ENCODE measurements around the gene SEMA3D.
A peak's percentile ranks its signal among the peaks of the same experiment; 100 is the strongest.

Gene SEMA3D

DNA sequence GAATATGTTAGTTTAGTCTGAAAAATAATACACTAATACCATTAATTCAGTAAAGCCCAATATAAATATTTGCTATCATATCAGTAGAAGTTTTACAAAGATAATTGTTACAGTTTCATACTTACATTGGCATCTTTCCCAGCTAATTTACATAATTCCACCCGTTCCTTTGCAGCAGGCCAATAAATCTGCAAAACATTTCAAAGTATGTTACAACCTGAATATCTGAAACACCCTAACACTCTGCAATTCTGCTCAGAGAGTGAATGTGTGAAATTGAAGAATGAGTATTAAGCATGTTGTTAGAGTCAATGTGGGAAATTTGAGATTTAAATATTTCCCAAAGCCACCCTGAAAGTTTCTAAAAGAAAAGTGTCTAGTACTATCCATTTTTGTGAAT, 105.5 kb downstream of the SEMA3D start:
- DNase-seq (ENCODE audit: low read depth in 2 of 3, low spot score in 1 of 3) = no peak

DNA sequence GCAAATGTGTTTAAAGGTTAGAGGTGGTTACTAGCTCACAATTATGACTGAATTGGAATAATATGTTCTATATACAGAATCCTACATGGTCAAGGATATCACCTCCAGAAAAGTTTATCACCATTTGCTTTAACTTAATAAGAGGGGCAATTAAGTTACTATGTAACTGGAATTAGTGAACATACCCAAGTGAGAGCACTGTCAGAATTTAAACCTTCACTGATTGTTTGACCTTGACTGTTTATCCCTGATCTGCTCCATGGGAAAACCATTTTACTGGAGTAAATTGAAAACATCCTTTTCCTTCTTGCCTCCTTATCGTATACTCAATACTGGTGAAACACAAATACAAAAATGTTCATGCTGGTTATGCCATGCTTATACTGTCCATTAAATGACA, 107.4 kb downstream of the SEMA3D start:
- DNase-seq (ENCODE audit: low read depth in 2 of 3, low spot score in 1 of 3) = no peak

DNA sequence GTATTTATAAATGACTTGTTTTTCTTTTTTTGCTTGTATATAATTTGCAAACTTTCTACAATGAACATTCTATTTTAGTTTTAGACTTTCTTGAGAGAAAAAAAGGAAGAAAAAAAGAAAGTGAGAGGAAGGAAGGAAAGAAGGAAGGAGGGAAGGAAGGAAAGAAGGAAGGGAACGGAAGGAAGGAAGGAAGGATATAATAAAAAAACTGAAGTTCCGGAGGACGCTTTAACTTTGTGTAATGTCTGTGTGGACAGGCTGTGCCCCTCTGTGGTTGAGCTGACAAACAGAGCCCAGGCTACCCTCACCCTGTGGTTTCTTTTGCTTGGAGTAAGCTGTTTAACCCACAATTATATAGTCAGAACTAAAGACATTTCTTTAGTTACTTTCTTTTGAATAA, 108.7 kb downstream of the SEMA3D start:
- no peak for DNase-seq (ENCODE audit: low read depth in 2 of 3, low spot score in 1 of 3)

DNA sequence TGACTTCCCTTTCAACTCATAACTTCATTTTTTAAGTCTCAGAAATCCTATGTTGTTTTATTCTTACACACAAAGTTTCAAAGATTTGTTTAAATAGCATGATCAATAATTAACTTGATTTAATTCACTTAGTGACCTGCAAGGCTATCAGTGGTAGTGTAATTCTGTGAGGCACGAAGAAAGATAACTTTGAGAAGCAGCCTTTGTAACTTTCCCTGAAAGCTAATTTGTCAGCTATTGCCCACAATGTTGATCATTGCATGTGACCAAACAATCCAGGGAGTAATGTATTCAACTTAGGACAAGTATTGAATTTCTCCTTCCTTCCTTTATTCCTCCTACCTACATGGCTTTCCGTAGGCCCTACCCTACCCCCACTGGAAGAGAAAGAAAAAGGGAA, 111.0 kb downstream of the SEMA3D start:
- no peak for DNase-seq (ENCODE audit: low read depth in 2 of 3, low spot score in 1 of 3)

DNA sequence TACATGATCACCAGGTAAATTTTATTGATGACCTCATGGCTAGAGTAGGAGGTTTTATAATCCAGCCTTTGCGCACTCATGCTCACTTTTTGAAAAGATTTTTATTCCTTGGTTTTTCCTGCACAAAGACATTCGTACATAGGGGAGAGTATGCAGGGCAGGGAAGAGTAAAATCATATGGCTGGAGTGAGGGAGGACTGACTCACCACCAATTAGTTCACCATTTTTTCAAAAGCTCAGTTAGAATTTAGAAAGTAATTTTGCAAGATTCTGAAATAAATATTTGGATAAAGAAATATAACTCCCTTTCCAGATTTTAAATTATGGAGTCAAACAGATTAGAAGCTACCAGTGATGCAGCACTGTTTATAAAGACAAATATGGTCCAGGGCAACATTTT, 111.9 kb downstream of the SEMA3D start:
- DNase-seq (ENCODE audit: low read depth in 2 of 3, low spot score in 1 of 3) = no peak

DNA sequence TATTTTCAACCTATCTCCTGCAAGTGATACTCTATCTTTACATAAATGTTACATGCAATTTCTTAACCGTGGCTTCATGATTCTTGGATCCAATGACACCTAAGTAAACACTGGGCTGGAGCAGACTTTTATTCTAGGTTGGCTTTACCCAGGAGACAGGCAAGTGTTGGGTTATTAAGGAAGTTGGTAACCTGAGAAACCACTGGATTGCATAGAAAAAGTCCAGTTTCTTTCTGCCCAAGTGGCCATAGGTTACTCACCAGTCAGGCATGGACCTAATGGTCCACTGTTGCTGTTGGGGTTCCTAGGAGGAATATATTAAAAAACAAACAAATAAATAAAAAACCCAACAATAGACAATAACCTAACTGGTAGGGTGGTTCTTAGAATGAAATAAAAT, 112.8 kb downstream of the SEMA3D start:
- no peak for DNase-seq (ENCODE audit: low read depth in 2 of 3, low spot score in 1 of 3)

DNA sequence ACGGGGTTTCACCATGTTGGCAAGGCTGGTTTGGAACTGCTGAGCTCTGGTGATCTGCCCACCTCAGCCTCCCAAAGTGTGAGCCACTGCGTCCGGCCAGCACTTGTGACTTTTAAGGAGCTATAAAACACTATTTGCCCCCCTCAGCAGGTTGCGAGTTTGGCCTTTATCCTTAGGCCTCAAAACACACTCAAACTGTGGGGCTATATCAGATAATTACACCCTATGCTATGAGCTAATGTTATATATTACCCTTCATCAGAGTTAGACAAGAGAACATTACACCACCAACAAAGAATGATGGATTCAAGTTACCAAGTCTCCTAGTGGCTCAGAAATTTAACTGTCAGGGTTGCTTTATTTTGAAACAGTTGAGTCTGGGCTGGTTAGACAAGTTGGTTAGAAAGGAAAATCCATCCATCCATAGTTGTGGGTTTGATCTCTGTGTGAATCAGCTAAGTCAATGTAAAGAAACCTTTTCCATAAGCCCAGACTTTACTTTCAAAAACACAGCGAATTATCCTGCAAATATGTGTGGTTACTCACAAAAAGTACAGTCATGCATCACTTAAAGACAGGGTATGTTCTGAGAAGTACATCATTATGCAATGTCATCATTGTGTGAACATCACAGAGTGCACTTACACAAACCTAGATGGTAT, 115.8 kb downstream of the SEMA3D start:
- no peak for DNase-seq (ENCODE audit: low read depth in 2 of 3, low spot score in 1 of 3)

DNA sequence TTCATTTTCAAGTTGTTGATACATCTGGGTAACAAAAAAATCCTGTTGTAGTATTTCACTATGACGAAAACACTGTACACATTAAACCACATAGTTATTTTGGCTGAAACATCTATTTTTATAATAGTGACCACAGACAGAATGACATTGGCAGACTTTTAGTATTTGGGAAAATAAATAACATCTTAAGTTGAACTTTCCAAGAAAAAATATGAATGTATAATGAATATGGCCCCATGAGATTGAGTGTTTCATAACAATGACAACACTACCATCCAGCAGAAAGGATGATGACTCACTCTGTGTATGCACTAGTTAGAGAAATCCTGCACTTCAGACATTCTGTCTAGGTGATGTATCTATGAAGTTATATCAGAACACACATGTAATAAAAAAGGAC, 118.1 kb downstream of the SEMA3D start:
- no peak for DNase-seq (ENCODE audit: low read depth in 2 of 3, low spot score in 1 of 3)

DNA sequence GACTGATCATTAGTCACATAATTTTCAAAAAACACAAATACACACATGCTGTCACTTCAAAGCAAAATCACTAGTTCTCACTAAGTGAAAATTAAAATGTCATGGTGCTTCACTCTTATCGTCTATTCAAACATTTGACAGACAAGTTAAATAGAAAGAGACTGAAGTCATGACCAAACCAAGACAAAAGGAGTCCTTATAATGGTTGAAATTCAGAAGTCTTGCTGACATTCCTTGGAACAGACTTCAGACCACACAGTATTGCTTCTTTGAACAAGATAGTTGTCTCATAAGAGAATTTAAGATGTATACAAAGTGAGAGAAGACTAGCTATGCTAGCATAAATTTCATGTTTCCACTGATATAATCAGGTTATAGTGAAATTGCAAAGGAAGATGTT, 119.5 kb downstream of the SEMA3D start:
- no peak for DNase-seq (ENCODE audit: low read depth in 2 of 3, low spot score in 1 of 3)

DNA sequence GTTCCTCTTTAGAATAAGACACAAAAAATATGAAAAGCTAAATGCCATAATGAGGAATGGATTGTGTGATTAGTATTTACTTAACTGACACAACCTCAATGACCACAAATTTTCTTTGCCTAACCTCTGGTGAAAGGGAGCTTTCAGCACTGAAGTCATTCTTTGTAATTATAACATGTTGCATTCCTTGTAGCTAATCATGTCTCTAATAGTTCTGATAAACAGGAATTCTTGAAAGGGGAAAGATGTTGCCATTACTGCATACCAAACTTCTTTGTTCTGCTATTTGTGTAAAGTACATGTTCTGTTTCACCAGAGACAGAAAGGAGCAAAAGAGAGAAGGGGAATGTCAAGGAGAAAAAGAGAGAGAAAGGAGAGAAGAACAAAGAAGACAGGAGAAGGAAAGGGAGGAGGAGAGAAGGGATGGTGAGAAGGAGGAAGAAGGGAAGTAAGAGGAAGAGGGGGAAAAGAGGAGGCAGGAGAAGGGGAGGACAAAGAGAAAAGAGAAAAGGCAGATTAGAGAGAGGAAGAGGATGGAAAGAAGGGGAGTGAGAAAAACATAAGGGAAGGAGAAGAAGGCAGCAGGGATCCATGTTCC, 120.9 kb downstream of the SEMA3D start:
- DNase-seq (ENCODE audit: low read depth in 2 of 3, low spot score in 1 of 3) = no peak

DNA sequence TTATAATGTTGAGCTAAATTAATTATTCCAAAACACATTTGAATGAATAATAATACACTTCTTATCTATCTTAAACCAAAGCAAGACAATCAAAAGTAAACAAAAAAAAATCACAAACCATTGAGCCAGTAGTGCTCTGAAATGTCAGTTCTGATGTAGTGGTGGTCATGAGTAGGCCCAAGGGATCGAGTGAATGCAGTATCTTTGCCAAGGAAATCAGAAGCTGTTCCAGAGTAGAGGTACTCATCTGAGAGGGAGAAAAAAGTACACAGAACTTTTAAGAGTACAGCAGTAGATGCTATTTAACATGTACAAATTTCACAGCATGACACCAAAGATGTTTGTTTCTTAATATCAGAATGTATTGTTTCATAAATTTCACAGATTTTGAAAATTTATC, 121.5 kb downstream of the SEMA3D start:
- no peak for DNase-seq (ENCODE audit: low read depth in 2 of 3, low spot score in 1 of 3)

DNA sequence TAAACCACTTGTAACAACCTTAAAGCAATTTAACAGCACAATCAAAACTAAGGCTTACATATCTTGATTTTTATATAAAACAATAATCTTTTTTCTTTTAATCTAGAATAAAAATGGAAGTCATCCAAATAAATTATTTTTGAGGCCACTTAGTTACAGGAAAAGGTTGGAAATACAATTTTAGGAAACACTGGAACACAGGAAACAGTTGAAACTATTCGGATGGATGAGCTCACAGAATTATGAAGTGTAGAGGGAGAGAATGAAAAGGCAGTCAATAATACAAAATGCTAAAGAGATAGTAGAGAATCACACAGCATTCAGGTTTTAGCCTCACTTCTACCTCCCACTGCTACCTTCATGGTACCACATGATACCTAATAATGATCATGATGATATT, 124.2 kb downstream of the SEMA3D start:
- DNase-seq (ENCODE audit: low read depth in 2 of 3, low spot score in 1 of 3) = no peak

DNA sequence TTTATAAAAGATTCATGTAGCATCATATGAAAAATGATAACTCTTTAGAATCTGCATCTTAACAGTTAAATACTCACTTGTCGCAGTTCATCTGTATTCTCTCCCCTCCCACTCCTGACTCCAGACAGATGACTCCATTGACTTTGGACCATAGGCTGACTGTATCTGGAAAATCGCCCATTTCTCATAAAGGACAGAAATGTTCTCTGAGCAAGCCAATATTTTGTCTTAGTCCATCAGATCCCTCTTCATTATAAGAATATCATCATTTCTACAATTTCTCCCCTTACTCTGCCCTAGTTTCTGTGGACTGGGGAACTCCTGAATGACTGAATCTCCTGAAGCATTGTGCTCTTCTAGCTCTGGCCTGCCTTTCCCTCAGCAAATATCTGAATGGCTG, 125.4 kb downstream of the SEMA3D start:
- no peak for DNase-seq (ENCODE audit: low read depth in 2 of 3, low spot score in 1 of 3)

DNA sequence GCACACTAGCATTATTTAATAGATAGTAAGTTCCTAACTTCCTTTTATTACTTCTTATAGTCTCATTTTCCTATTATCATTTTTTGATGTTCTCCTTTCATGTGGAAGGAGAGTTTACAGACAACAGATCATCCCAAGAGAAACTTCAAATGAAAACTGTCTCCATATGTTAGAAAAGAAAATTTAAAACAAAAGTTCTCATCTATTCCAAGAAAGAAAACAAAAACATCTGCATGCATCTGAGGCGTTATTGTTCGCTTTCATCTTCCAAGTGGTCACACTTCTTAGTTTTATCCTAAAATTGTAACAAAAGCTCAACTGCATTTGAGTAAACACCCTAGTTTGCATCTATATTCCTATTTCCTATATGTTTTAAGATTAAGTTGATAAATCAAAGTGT, 126.2 kb downstream of the SEMA3D start:
- no peak for DNase-seq (ENCODE audit: low read depth in 2 of 3, low spot score in 1 of 3)

DNA sequence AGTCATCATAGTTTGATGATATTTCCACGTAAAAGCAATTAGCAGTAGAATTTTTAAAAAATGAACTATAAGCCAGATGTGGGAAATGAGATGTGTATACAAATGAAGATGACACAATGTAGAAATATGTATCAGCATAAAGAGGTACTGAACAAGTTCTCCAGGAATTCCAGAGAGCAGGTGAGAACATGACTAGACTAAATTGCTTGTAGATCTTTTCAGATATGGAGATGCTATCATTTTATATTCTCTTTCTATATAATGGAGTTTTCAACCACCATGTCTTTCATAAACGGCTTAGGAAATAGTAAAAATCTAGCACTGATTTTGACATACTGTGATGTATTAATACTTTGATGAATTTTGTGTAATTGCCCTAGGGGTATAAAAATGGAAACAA, 130.9 kb downstream of the SEMA3D start:
- DNase-seq (ENCODE audit: low read depth in 2 of 3, low spot score in 1 of 3) = no peak

DNA sequence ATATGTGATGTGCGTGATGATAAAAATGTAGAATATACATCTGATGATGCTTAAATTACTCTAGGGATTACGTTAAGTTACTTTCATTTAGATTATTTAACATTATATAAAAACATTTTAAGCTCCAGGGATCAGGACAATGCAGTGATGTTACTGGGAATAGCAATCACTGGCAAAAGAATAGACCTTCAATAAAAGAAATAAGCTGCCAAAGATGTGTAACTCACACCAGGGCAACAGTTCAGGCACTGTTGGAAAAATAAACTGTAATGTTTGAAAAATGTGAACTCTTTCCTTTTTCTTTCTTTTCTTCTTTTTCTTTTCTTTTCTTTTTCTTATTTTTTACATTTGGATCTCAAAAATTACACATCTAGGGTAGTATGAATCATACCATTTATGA, 131.7 kb downstream of the SEMA3D start:
- no peak for DNase-seq (ENCODE audit: low read depth in 2 of 3, low spot score in 1 of 3)

DNA sequence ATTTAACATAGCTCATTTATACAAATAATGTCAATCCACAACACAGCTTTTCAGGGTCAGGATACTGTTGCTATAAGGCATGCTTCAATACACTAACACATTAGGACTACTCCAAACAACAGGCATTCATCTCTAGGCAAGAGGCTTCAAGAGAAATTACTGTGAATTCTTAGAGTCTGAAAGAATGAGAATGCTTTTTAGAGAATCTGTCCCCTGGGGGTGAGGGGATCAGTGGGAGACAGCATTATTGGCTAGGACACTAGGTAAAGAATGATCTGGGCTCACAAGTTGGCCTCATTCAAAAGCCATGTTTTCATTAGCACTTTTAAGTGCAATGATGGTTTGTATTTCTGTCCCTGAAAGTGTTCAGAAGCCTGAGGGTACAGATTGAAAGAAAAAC, 132.6 kb downstream of the SEMA3D start:
- DNase-seq (ENCODE audit: low read depth in 2 of 3, low spot score in 1 of 3) = no peak

DNA sequence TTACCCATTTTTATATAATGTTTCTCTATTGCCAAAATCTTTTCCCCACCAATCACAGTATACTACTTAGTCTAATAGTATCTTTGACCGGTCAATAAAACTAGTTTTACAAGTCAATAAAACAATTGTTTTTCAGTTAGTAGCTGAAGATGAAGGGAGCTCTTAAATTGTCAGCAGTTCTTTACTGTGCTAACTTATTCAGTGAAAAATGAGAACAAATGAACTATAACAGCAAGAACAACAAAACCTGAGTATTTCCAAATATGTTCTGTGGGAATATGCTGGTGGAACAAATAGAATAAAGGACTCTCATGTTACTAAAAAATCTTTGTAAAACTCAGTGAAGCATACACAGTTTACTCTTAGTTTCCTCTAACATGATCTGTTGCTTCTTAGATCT, 134.0 kb downstream of the SEMA3D start:
- DNase-seq (ENCODE audit: low read depth in 2 of 3, low spot score in 1 of 3) = no peak

DNA sequence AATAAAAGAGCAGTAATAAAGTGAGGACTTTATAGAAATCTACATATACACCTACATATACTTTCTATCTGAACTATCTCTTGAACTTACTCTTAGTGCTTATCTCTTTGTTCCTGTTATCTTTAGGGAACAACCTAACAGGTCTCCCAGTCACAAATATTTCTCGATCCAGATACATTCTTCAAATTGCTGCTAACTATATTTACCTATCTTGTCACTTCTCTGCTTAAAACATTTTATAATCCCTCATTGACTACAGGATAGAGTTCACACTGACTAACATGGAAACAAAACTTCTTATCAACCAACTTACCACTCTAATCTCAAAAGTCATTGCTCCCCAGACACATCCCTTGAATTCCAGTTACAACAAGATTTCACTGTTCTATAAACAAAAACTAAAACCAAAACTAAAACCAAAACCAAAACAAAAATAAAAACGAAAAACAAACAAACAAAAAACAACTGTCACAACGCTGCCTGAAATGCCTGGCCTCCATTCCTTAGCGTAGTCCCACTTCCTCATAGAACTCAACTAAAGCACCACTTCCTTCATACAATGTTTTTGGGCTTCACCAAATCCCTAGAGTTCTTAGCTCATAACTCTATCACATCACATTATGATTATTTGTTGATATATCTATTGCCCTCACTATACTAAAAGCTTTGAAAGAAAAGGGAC, 134.7 kb downstream of the SEMA3D start:
- no peak for DNase-seq (ENCODE audit: low read depth in 2 of 3, low spot score in 1 of 3)

DNA sequence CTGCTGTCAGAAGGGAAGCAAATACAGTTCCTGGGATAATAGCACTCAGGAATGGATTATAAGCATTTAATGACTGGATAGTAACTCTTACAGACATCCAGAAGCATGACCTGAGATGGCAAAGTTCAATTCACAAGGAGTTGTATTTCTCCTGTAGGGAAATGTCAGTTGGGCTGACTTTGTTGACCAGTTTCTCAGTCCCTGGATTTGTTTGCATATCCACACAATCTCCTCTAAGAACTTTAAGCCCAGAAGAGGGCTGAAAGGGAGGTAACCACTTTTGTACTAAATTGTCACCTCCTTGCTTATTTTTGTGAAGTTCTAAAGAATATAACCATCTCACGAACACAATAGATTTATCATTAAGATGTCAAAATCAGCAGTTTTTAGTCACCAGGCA, 140.3 kb downstream of the SEMA3D start:
- DNase-seq (ENCODE audit: low read depth in 2 of 3, low spot score in 1 of 3) = no peak

DNA sequence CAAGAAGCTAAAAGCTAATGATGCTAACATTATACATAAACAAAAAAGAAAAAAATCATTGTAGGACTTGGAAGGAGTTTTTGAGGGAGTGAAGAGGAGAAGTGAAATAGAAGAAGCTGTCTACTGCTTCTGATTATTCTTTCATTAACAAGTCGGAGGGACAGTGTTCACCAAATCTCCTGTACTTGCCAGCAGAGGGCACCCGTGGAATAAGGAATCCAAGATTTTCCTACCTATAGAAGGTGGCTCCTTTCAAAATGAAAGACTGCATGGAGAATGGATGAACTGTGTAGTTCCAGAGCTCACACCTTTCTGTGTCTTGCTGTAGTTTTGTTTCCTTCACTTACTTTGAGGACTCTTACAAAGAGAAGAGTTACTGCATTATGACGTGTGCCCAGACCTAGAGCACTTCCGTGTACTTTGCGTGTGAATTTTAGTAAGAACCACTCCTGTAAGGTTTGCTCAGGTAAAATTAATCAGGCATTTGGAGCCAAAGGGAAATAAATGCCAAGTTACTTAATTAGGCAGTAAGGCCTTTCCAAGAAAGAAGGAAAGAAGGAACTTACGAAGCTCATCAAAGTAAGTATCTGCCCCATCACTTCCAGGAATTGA, 145.1 kb downstream of the SEMA3D start:
- peak in 2 of 3 donors; percentile 7 to 15 for DNase-seq (ENCODE audit: low read depth in 2 of 3, low spot score in 1 of 3)

DNA sequence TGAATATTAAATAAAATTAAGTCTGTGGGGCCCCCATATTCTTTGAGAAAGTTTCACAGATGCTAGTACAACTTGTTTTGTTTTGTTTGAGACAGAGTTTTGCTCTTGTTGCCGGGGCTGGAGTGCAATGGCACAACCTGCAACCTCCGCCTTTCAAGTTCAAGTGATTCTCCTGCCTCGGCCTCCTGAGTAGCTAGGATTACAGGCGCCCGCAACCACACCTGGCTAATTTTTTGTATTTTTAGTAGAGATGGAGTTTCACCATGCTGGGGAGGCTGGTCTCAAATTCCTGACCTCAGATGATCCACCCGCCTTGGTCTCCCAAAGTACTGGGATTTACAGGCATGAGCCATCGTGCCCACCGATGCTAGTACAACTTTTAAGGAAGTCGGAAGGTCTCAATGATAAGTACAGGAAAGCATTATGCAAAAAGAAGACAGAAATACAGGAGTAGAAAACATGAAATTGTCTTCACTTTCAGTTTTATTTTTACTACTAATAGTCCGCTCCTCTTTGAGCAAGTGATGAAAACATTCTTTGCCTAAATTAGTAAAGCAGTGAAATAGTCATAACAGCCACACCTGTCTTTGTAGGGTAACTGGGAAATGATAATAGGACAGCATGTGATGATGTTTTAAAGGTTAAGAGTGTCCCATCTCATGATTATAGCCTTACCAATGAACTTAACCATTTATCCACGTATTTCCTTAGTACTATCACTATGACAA, 147.5 kb downstream of the SEMA3D start:
- no peak for DNase-seq (ENCODE audit: low read depth in 2 of 3, low spot score in 1 of 3)
